ENCODE measurements around the gene LILRB5.
"Not testable (repeated sequence)": the region's sequence is repeated elsewhere in the genome, so short reads cannot be mapped to it uniquely, and the experiment has no call there.

Gene LILRB5

DNA sequence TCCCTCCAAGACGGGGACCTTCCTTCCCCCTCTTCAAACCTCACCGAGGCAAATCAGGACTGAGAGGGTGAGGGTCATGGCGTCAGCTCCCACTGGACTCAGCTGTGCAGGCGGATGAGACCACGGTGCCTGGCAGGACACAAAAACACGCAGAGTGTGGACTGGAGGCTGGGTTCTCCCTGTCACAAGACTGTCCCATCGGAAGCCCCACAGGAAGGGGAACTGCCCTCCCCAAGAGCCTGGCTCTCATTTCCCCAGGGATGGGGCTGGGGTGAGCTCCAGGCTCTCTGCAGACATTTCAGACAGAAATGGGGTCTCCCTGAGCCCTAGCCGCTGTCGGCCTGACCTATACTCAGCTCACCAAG is at the start of gene LILRB5:
TSS of gene LILRB5 (minus strand) at position 158 of the 365 bp plus-strand sequence. CDS start at position 78, 80 bp downstream.
- DNase-seq, result no peak

DNA sequence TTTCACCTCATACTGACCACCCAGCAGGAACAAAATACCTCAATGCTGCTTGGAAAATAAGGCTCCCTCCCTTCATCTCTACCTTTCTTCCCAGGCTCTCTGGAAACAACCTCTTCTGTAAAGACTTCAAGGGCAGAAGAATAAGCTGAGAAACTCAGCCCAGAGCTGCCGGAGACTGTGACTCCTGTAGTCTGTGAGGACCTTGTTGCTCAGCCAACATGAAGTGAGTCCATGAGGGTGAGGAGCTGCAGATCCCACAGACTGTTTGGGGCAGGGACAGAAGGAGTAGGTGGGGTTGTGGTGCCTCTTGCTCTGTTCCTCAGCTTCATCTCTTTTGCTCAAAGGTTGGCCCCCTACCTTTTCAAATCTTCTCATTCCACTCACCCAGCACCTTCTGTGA is 48.1 kb upstream of the LILRB5 start:
- no peak for DNase-seq

DNA sequence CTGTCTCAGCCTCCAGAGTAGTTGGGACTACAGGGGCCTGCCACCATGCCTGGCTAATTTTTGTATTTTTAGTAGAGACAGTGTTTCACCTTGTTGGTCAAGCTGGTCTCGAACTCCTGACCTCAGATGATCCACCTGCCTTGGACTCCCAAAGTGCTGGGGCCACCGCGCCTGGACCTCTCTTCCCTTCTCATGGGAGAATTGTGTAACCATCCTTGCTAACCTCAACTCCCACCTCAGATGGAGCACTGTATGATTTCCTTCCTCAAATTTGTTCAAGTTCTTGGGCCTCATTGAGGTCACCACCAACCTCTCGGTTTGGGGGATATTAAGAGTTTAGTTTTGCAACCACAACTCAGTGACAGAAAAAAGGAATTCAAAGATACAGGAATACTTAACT is 45.2 kb upstream of the LILRB5 start:
- DNase-seq, result no peak

DNA sequence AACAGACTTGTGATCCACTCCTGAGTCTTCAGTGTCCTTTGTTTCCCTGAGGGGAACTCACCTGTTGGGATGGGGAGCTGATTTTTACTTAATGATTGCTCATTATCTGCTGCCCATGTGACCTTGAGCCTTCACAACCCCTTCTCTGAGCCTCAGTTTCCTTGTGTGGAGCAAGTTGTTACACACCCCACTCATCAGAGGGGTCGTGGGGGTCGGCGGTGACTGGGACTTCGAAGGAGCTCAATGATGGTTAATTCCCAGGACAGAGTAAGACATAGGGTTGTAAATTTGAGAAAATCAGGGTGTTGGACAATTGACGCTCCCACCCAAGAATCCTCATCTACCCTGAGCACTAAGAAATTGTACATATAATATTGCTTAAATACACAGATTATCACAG is 42.4 kb upstream of the LILRB5 start:
- no peak for DNase-seq

DNA sequence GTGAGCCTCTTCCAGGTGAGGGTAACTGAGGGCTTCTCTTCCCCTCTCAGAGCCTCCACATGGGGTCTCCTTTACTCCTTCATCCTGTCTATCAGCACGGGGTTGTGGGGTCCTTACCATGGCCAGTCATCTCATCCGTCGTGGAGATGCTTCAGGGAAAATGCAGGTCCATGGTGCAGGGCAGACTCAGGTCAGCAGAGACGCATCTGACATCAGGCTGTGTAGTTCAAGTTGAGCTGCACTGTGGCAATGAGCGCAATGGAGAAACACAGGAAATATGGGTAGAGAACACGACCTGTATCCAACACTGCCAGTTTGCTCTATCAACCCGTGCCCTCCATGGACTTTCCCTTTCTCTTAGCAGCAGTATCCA is 42.0 kb upstream of the LILRB5 start:
- no peak for DNase-seq

DNA sequence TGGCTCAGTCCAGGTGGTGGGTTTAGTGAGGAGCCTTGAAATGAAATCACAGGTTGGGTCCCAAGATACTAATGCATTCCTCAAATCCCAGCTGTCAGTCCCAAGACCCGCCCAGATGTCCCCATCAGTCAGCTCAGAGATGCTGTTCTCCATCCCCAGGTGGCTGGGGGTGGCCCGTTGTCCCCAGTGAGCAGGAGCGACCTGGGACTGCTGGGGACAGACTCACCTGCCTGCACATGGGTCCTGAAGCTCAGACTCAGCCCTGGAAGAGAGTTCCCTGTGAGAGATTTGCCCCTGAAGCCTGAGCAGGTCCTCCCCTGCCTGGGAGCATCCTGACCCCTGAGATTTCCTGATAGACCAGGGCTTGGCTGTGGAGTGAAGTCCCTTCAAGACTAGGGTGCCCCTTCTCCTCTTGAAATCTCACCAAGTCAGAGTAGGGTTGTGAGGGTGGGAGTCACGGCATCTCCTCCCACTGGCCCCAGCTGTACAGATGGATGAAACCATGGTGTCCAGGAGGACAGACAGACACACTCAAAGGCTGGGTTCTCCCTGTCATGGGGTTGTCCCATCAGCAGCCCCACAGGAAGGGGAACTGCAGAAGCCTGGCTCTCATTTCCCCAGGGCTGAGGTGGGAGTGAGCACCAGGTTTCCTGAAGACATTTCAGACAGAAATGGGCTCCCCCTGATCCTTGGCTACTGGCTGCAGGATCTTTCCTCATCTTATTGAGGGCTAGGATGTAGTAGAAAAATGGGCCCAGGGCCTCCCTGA is 41.5 kb upstream of the LILRB5 start:
- no peak for DNase-seq

DNA sequence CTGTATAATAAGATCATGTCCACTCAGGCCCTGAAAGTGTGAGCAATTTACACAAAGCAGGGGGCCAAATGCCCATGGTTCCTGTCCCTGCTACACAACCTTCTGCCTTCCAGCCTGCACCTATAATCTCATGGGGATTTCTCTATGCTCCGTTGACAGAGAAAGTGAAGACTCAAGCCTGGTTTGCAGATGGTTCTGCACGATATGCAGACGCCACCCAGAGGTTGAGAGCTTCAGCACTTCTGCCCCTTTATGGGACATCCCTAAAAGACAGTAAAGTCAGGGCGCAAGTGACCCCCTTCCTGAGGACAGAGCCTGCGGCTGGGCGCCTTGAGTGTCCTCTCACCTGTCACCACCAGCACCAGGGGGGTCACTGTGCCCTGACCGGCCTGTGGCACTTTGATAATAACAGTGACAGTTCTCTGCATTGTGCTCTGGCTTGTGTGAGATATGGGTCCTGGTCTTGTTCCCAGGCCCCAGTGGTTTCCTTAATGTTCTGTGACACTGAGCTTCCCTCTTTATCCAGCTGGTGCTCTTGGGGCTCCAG is 40.8 kb upstream of the LILRB5 start:
- DNase-seq, result no peak

DNA sequence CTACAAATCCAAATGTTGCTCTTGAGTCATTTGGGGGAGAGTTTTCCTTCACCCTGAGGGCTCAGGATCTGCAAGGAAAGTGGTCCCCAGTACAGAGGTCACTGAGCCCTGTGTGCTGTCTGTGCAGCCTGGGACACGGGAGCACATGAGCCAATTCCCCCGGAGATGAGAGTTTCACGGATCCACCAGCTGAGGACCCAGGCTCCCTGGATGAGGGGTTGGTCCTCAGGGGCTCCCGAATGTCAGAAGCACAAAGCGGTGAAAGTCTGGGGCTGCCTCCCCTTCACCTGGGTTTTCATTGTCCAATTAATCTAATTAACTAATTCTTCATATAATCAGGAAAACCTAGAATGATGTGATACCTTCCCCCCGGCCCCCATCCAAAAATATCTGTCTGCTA is 37.5 kb upstream of the LILRB5 start:
- no peak for DNase-seq

DNA sequence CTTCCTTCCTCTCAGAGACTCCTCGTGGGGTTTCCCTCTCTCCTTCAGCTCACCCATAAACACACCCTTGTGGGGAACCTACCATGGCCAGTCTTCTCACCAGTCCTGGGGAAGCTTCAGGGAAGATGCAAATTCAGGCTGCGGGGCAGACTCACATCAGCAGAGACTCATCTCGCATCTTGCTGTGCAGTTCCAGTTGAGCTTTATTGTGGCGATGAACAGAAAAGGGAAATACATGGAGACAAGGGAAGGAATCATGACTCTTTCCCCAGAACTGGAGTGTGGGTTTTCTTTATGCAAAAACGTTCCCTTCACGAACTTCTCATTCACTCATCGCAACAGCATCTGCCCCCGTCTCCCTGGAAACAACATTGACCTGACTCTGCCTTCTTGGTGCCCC is 32.1 kb upstream of the LILRB5 start:
- DNase-seq, result not testable (repeated sequence)

DNA sequence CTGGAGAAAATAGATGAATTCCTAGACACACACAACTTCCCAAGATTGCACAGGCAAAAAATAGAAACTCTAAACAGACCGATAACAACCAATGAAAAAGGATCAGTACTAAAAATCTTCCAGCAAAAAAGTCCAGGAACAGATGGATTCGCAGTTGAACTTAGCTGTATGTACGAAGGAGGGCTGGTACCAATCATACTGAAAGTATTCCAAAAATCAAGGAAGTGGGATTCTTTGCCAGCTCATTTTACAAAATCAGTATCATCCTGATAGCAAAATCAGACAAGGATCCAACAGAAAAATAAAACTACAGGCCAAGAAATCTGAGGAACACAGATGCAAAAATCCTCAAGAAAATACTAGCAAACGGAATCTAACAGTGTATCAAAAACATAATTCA is 30.4 kb upstream of the LILRB5 start:
- no peak for DNase-seq

DNA sequence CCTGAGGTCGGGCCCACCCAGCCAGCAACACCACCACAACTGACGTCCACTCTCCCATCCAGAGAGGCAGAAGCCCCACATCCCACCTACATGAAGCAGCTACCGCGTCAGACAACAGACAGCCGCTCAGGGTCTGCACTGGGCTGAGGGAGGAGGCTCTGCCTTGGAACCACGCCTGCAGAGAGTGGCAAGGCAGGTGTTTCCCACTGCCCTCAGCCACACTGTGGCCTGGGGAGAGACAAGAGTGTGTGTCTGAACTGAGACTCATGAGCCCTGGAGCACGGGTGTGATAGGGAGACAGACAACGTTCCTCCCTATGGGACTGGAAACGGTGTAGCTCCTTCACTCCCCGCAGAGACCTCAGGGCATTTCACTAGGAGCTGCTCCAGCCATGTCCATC is 29.2 kb upstream of the LILRB5 start:
- not testable (repeated sequence) for DNase-seq

DNA sequence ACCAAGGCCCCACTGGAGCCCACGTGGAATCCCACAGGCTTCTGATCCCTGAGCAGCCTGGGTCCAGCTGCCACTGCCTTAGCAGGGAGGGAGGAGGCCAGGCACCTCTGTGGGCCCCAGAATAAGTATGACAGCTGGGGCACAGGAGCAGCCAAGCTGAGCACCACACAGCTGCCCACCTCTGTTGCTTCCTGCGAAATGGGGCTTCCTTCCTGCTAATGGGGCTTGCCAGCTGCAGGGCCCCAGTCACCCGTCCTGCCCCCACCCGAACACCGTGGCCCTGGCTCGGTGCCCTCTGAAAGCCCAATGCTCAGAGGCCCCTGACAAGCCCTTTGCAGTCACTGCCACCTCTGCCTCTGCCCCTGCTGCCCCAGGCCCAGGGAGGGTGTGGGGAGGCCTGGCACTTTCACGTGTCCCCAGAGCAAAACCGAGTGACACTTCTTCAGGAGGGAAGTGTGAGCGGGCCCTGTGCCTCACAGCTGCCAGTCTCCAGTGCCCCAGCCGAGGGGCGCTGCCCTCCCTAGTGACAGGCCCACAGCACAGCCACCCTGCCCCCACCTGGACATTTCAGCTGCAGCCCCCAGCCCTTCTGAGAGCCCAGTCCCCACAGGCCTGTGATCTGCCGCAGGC is 28.5 kb upstream of the LILRB5 start:
- DNase-seq, result not testable (repeated sequence)

DNA sequence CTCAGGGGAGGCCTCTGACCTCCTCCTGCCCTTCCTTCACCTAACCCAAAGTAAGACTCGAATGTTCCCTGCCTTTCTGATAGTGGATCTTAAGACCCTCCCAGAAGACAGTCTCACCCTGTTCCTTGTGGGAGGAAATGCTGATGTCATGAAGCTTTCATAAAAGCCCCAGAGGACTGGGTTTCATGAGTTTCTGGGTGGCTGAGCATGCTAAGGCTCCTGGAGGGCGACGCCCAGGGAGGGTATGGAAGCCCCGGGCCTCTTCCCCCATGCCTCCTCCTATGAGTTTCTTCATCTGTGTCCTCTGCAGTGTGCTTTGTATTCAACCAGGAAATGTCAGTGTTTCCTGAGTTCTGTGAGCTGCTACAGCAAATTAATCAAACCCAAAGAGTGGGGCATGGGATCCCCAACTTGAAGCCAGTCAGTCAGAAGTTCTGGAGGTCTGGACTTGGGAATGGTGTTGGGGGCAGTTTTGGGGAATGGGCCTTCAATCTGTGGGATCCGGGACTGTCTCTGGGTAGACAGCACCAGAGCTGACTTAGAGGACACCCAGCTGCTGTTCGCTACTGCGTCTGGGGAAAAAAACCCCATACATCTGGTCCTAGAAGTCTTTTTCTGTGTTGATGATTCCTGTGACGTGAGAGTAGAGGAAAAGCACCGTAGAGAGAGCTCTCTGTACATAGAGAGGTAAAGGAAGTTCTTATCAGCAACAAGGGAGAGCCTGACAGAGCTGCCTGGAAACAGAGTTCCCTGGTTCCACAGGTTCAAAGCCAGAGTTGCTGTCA is 25.8 kb upstream of the LILRB5 start:
- DNase-seq, result no peak

DNA sequence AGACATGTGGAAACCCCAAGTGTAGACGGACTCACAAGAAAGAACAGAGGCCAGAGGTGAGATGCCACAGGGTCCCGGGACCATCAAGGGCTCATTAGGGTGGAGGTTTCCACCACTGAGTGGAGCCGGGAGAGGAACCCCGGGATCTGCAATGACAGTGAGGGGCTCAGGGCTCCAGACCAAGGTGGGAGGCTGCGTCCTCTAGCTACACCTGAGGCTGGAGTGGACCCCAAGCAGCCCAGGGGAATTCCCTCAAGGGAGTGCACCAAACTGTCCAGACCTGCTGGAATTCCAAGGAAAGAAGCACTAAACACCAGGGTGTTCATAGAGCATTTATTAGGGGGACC is 24.6 kb upstream of the LILRB5 start:
- not testable (repeated sequence) for DNase-seq

DNA sequence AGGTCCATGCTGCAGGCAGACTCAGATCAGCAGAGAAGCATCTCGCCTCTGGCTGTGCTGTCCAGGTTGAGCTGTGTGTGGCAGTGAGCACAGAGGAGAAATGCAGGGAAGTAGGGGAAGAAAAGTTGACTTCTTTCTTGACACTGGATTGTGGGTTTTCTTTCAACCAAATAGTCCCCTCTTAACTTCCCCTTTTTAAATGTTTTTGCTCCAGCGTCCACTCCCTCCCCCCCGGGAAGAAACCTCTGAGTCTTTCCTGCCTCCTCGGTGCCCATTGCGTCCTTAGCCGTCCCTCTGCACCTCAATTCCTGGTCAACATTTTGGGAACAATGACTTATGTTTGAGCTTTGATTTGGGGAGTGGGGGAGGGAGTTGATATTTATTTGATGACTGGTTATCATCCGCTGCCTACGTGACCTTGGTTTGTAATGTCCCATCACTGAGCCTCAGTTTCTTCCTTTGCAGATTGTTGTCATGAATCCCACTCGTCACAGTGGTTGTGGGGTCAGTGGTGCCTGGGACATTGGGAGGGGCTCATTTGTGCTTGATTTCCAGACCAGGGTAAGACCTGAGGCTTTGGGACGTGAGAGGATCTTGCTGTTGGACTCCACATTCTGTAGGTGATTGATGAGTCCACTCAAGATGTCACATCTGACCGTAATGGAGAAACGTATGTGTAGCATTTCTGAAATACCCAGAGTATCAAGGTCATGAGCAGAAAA is 24.1 kb upstream of the LILRB5 start, which contains the start of gene LILRB2:
TSS of gene LILRB2 (minus strand) at position 104 of the 722 bp plus-strand sequence. CDS start 614 bp downstream, outside the sequence.
- no peak for DNase-seq

DNA sequence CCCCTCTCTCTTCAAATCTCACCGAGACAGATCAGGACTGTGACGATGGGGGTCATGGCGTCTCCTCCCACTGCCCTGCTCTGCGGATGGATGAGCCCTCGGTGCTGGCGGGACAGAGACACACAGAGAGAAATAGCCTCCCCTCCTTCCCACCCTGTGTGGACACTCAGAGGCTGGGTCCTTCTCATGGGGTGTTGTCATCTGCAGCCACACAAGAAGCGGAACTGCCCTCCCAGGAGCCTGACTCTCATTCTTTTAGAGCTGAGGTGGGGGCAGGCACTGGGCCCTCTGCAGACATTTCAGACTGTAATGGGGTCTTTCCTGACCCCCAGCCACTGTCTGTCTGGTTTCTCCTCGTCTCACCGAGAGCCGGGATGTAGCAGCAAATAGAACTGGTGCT is 23.4 kb upstream of the LILRB5 start:
- not testable (repeated sequence) for DNase-seq

DNA sequence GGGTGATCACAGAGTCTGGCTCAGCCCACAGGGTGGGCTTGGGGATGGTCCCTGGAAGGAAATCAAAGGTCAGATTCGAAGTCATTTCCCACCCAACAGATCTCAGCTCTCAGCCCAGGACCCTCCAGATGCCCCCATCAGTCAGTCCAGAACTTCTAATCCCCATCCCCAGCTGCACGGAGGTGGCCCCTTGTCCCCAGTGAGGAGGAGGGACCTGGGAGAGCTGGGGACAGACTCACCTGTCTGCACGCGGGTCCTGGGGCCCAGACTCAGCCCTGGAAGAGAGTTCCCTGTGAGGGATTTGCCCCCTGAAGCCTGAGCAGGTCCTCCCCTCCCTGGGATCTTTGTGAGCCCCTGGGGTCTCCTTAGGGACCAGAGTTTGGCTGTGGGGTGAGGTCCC is 23.0 kb upstream of the LILRB5 start:
- not testable (repeated sequence) for DNase-seq

DNA sequence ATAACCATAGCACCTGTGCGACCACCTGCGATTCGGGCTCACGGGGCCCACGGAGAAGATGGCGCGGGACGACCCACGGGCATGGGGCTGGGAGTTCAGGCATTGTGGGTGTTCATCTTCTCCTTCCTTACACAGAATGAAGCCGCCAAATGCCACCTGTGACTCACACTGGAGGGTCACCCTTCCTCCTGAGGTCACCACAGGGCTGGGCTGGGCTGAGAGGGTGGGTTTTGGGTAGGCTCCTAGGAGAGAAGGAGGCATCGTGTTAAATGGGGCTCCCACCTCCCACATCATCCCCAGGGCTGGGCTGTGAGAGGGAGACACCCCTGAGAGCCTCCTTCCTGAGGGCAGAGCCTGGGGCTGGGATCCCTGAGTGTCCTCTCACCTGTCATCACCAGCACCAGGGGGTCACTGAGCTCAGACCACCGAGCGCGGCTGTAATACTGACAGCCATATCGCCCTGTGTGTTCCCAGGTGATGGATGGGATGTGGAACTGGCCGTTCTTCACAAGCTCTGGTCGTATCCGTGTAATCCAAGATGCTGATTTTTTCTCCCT is 22.4 kb upstream of the LILRB5 start:
- no peak for DNase-seq

DNA sequence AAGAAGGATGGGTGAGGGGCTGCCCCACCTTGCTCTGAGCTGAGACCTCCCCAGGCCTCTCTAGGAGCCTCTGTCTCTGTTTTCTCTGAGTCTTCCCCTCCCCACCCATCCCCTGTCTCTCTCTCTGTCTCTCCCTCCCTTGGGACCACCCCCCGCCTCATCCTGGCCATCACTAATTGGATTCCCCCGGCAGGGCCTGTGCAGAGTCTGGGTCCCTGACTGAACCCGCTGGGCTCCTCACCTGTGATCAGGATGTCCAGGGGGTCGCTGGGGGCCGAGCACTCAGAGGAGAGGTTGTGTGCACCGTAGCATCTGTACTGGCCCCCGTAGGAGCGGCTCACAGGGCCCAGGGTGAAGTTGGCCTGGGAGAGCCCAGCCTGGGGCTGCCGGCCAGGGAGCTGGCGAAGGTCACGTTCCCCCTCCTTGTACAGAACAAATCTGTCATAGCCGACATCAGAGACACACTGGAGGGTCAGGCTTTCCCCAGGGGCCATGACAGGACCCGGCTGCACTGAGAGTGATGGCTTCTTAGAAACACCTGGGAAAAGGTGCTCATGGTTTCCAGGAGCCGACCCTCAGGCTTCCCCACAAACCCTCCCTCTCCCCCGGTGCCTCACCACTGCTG is 21.6 kb upstream of the LILRB5 start:
- not testable (repeated sequence) for DNase-seq

DNA sequence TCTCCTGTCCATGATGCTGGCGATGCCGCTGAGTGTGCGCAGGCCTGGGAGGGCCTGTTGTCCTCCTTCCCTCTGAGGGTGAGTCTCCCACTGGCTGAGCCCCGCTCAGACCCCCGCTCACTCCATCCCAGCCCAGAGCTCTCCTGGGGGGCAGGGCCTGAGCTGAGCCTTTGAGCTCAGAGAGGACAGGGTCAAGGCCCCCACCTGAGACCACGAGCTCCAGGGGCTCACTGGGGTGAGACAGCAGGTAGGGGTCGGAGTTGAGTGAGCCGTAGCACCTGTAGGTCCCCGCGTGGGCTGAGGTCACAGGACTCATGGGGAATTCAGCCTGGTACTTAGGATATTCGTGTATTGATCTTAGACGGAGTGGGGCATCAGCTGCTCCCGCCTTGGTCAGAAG is 21.0 kb upstream of the LILRB5 start:
- not testable (repeated sequence) for DNase-seq

DNA sequence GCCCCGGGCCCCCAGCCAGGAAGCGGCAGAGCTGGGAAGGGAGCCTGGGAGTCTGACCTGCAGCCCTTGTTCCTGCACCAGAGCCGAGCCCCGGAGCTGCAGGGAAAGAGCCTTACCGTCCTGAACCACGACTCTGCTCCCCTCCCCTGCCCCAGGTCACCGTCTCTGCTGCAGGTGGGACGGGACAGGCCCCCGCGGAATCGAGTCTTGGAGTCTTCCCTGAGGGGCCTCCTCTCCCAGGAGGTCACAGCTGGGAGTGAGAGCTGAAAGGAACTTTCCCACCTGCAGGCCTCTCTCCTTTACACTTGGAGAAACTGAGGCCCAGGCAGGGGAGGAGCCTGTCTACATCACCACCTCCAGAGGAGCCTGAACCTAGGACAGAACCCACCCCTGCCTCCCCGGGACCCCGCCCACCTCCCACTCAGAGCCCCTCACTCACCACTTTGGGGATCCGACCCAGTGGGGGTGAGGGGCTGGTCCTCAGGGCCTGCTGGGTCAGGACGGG is 20.1 kb upstream of the LILRB5 start:
- not testable (repeated sequence) for DNase-seq

DNA sequence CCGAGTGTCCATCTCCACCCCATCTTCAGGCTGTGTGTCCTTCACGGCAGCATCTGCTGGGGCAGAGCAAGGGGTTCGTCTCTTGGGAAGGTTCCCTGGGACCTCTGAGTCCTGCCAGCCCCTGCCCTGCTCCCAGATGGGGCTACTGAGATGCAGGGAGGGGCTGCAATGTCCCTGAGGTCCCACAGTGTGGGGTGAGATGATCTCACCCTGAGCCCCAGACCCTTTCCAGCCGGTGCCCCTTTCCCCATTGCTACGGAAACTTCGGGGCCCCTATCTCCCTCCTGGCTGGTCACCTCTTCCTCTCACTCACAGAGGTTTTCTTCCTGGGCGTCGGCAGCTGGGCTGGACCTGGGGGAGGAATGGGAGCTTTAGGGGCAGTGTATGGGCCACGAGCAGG is 18.9 kb upstream of the LILRB5 start:
- no peak for DNase-seq

All from kidney glomerular epithelial cell (primary cell).